Stimulated activated CD8-positive, alpha-beta memory T cell treated with anti-CD3 and anti-CD28 coated beads, Interleukin-12 subunit alpha, Interleukin-12 subunit beta, amount 100 ng/mL, for 24 hours (primary cell): ENCODE measurements around the gene PRICKLE2.

ENCODE experiments used
- DNase-seq: peaks from one replicate; pipeline ENCODE4 v3.0.0-alpha.2; 2020; ENCODE audit errors: extremely low read depth

Gene PRICKLE2

GRCh38 chr3:64253689-64254088 is 28.4 kb upstream of the PRICKLE2 start:
- DNase-seq, result no peak

- no peak for DNase-seq
Measured at GRCh38 chr3:64251019-64251418, 25.8 kb upstream of the PRICKLE2 start.

GRCh38 chr3:64247991-64248646 is 22.9 kb upstream of the PRICKLE2 start:
- DNase-seq, result no peak

- DNase-seq, result no peak
Measured at GRCh38 chr3:64244011-64244942, 19.0 kb upstream of the PRICKLE2 start.

- no peak for DNase-seq
Measured at GRCh38 chr3:64242435-64242834, 17.2 kb upstream of the PRICKLE2 start.

- no peak for DNase-seq
Measured at GRCh38 chr3:64240959-64241358, 15.7 kb upstream of the PRICKLE2 start.

GRCh38 chr3:64240396-64240795 is 15.1 kb upstream of the PRICKLE2 start:
- no peak for DNase-seq

GRCh38 chr3:64239841-64240240 is 14.6 kb upstream of the PRICKLE2 start:
- DNase-seq, result no peak

GRCh38 chr3:64238971-64239667 is 13.9 kb upstream of the PRICKLE2 start:
- DNase-seq, result no peak

- no peak for DNase-seq
Measured at GRCh38 chr3:64237083-64237482, 11.8 kb upstream of the PRICKLE2 start.

GRCh38 chr3:64235605-64236004 is 10.3 kb upstream of the PRICKLE2 start:
- DNase-seq, result no peak

GRCh38 chr3:64234571-64234970 is 9.3 kb upstream of the PRICKLE2 start:
- DNase-seq, result no peak

- no peak for DNase-seq
Measured at GRCh38 chr3:64232821-64233220, 7.6 kb upstream of the PRICKLE2 start.

GRCh38 chr3:64229903-64230302 is 4.6 kb upstream of the PRICKLE2 start:
- no peak for DNase-seq

- DNase-seq, result no peak
Measured at GRCh38 chr3:64228110-64228509, 2.8 kb upstream of the PRICKLE2 start.

- DNase-seq, result no peak
Measured at GRCh38 chr3:64226730-64227129, 1.5 kb upstream of the PRICKLE2 start.

GRCh38 chr3:64225695-64226499 is 631 bp upstream of the PRICKLE2 start:
- DNase-seq, result no peak

GRCh38 chr3:64223791-64224745 is 1.2 kb downstream of the PRICKLE2 start:
- DNase-seq, result no peak

GRCh38 chr3:64222501-64223111 is 2.7 kb downstream of the PRICKLE2 start:
- DNase-seq, result no peak
